HG03060 (cell line): ENCODE measurements around the gene RBM38.
"Not testable (repeated sequence)": the region's sequence is repeated elsewhere in the genome, so short reads cannot be mapped to it uniquely, and the experiment has no call there.

ENCODE experiments used
- ATAC-seq: cut with Tn5 transposase; IDR thresholded peaks from one replicate; pipeline ENCODE4 v1.9.1; 2021; ENCODE audit warnings: low read depth, moderate number of reproducible peaks; ENCODE audit not compliant: unreplicated experiment

Gene RBM38

GRCh38 chr20:57390604-57391438 lies at the start of gene RBM38:
Gene RBM38, plus strand, starts transcription at chr20:57391396. Its CDS starts 186 bp downstream, at chr20:57391582.
- no peak for ATAC-seq

DNA sequence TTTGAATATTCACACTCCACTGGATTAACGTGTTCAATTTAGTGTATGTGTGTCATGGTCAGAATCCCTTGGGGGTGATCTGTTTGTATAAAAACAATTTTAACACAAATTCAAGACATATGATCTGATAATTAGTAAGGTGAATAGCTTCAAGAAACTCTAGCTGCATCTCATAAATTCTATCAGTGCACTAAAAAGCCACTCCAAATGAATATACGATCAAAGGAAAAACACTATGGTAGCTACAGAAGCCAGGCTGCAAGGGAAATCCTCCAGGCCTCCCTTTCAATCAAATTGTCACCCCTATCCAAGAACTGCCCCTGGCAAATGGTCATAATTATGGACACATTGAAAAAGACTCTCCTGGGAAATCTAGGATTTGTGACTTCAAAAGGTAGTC lies 49.5 kb upstream of the RBM38 start:
- ATAC-seq: no peak

DNA sequence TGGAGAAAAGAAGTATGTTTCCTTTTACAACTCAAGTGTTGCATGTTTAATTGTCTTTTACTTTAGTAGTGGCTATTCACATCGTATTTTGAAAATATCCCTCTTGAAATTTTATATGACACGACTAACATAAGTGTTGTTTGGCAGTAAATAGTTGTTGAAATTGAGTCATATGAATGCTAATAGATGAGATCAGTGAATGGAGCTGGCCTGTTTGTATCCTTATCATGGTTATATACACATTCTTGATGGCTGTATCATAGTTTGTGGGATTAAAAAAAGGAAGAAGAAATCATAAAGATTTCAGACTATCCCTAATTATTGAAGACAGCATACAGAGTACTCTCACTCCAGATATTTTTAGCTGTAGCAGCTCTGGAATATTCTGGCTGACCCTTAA lies 48.4 kb upstream of the RBM38 start:
- no peak for ATAC-seq

GRCh38 chr20:57346477-57346876 lies 44.7 kb upstream of the RBM38 start:
- no peak for ATAC-seq

GRCh38 chr20:57347393-57347792 lies 43.8 kb upstream of the RBM38 start:
- no peak for ATAC-seq

DNA sequence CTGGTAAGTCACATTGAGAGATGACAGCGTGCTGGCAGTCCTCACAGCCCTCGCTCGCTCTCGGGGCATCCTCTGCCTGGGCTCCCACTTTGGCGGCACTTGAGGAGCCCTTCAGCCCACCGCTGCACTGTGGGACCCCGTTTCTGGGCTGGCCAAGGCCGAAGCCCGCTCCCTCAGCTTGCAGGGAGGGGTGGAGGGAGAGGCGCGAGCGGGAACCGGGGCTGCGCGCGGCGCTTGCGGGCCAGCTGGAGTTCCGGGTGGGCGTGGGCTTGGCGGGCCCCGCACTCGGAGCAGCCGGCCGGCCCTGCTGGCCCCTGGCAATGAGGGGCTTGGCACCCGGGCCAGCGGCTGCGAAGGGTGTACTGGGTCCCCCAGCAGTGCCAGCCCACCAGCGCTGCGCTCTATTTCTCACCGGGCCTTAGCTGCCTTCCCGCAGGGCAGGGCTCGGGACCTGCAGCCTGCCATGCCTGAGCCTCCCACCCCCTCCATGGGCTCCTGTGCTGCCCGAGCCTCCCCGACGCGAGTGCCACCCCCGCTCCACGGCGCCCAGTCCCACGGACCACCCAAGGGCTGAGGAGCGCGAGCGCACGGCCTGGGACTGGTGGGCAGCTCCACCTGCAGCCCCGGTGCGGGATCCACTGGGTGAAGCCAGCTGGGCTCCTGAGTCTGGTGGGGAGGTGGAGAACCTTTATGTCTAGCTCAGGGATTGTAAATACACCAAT lies 42.8 kb upstream of the RBM38 start:
- ATAC-seq: not testable (repeated sequence)

DNA sequence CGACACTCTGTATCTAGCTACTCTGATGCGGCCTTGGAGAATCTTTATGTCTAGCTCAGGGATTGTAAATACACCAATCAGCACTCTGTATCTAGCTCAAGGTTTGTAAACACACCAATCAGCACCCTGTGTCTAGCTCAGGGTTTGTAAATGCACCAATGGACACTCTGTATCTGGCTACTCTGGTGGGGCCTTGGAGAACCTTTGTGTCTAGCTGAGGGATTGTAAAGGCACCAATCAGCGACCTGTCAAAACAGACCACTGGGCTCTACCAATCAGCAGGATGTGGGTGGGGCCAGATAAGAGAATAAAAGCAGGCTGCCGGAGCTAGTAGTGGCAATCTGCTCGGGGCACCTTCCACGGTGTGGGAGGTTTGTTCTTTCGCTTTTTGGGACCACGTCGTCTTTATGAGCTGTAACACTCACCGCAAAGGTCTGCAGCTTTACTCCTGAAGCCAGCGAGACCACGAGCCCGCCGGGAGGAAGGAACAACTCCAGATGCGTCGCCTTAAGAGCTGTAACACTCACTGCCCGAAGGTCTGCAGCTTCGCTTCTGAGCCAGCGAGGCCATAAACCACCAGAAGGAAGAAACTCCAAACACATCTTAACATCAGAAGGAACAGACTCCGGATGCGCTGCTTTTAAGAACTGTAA lies 42.1 kb upstream of the RBM38 start:
- not testable (repeated sequence) for ATAC-seq

- ATAC-seq: no peak
Measured at GRCh38 chr20:57350081-57350710, 41.0 kb upstream of the RBM38 start.

- ATAC-seq: not testable (repeated sequence)
Measured at GRCh38 chr20:57350726-57351041, 40.5 kb upstream of the RBM38 start.

DNA sequence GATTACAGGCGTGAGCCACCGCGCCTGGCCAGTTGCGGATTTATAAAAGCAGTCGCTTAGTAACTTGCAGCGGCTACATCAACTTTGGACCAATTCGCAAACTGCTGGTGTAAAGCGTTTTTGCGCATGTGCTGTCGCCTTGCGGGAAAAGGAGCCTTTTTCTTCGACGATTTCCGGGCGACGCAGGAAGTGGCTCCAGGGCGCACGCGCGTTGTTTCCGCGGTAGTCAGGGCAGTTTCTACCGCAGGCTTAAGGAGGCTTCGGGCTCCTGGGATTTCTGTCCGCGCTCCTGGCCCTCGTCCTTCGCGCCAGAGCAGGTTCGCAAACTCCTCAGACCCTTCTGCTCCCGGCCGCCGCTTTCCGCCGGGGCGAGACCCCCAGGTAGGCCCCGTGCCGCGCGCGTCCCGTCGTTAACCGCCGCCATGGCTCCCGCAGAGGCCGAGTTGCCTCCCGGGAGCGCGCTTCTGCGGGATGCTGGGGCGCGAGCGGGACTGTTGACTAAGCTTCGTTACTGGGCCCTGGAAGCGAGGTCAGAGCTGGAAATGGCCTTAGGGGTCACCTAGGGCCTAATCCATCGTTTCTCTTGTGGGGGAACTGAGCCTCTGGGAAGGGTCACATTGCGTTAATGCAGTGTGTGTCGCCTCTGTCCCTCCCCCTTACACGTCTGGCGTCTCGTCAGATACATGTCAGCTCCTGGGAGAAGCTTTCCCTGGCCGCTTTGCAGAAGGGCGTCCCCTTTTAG lies 40.0 kb upstream of the RBM38 start, which contains the start of gene RAE1:
TSS of gene RAE1 (plus strand) at position 214 of the 742 bp plus-strand sequence. CDS start 2,784 bp downstream, outside the sequence.
- no peak for ATAC-seq

DNA sequence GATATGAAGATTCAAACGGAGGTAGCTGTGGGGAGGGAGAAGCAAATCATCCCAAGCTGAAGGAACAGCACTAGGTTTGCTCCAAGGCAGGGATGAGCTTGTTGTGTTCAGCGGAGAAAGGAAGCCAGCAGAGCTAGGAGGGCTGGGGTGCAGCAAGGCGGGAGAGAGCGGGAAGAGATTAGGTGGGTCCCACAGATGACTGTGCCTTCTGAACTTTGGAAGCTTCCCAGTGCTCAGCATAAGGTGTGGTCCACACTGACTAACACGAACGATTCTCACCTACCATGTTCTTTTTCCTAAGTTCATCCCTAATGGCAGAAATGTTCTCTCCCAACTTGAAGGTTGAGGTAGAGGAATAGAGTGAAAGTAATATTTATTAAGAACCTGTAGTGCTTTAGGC lies 38.9 kb upstream of the RBM38 start:
- no peak for ATAC-seq

DNA sequence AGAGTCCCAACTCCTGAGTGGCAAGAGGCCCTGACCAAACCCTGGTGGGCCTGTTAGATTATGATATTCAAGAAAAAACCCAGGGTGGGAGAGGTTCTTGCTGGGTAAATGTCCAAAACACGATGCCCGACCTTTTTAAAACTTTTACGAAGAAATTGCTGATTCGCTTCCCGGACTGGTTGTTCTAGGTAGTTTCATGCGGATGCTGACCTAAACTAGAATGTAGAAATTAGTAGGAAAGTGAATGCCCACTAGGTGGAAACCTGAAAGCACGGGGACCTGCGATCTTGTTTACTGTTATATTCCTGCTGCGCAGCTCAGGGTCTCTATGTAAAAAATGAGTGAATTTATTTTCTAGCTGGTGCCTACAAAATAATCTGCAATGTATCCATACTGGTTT lies 37.8 kb upstream of the RBM38 start:
- ATAC-seq: no peak

DNA sequence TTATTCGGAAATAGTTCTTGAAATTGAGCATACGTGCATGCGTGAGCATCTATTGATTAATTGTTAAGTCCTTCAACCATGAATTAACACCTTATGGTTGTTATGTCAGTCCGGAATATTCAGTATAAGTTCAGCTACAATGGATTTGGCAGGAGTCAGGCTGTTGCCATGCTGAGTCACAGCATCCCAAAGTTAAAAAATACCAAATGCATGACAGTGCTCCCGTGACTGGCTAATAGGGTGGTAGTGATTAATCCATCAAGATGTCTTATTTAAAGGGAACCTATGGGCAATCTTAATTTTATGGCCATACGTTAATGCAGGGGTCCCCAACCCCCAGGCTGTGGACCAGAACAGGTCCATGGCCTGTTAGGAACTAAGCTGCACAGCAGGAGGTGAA lies 29.7 kb upstream of the RBM38 start:
- no peak for ATAC-seq

DNA sequence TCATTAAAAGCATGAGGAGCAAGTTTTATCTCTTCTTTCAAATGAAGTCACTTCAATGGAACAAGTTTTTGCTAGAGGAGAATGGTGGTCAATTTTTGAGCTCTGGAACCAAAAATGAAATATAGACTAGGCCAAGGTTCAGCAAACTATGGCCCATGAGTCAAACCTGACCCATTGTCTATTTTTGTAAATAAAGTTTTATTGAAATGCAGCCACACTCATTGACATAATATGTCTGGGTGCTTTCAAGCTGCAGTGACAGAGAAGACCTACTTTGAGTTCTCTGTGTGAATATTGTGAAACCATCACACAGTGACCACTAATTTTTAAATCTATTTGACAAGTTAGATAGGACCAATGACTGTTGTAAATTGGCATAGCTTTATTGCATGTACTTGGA lies 26.7 kb upstream of the RBM38 start:
- no peak for ATAC-seq

GRCh38 chr20:57369596-57369995 lies 21.6 kb upstream of the RBM38 start:
- no peak for ATAC-seq

DNA sequence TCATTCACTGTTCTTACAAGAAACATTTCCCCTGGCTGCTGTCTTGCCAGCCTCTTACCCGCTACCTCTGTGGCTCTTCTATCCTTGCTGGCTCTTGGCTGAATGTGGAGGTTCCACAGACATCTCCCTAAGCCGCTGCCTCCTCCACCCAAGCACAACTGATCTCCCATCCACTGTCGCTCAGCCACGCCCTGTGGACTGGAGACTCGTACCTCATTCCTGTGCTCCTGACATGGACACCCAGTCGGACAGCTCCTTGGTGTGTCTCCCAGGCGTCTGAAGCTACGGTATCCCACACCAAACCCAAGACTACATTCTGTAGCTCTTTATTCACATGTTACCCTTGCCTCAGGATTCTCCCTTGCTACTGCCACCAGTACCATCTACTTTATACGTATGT lies 20.9 kb upstream of the RBM38 start:
- no peak for ATAC-seq

DNA sequence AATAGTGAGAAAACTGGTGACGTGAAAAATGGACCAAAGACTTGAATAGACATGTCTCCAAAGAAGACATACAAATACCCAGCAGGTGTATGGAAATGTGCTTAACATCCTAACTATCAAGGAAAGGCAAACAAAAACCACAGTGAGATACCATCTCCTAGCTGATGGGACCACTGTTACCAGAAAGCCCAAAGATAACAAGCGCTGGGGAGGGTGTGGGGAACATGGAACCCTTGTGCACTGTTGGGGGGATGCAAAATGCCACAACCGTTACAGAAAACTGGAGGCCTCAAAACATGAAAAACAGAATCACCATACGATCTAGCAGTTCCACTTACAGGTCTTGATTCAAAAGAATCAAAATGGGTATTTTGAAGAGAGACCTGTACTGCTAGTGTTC lies 19.8 kb upstream of the RBM38 start:
- ATAC-seq: no peak

DNA sequence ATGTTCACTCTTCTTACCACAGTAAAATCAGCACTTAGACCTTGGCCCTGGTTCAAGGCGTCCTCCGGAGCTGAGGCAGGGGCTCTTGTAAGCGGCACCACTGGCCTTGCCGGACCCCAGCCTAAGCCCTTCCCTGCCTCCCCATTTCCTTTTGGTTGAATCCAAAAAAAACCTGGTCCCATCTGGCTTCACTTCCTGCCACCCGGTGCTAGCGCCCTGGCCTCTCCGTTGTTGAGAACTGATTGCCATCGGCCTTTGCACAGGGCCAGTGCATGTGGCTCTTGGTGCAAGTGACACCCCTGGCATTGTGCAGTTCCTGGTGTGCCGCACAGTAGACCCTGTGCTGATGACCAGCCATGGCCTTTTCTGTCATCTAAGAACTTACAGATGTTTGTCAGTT lies 19.0 kb upstream of the RBM38 start:
- no peak for ATAC-seq

- no peak for ATAC-seq
Measured at GRCh38 chr20:57372581-57373350, 18.4 kb upstream of the RBM38 start.
